ENCODE data around the gene SH3BGRL2.

SH3BGRL2 gene

DNA sequence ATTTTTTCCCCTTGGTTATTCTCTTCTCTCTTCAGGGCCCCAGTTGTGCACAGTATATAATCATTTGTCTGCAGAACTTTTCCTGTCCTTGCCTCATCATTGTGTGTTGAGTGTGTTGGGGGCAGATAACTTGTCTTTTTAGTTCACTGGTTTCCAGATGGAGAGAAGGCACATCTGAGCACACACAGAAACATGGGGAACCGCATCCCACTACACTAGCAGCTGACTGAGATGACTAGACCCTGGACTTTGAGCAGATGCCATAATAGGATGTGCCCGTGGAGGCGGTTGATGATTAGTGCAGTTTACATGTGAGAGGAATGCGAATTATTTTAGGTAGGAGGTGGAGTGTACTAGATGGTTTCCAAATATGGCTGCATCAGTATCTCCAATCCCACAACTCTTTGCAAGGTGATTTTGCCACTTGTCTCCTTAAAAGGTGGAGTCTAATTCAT is 26.5 kb upstream of the SH3BGRL2 start:
- H3K79me2 ChIP-seq (ENCODE audit: insufficient read depth, low read length), result no peaks in the 10 kb centered on the region
- H4K20me1 ChIP-seq (ENCODE audit: insufficient read depth, low read length), result no peaks in the 10 kb centered on the region
- DNase-seq (no peak), ATAC-seq (ENCODE audit: insufficient read depth, low read depth) (no peak)
- no peak for TF ChIP-seq EZH2 (IDR thresholded peaks at IDR 0.05; ENCODE audit: borderline replicate concordance, low read depth, low read length, severe bottlenecking)
- TF ChIP-seq, protein P1, sequence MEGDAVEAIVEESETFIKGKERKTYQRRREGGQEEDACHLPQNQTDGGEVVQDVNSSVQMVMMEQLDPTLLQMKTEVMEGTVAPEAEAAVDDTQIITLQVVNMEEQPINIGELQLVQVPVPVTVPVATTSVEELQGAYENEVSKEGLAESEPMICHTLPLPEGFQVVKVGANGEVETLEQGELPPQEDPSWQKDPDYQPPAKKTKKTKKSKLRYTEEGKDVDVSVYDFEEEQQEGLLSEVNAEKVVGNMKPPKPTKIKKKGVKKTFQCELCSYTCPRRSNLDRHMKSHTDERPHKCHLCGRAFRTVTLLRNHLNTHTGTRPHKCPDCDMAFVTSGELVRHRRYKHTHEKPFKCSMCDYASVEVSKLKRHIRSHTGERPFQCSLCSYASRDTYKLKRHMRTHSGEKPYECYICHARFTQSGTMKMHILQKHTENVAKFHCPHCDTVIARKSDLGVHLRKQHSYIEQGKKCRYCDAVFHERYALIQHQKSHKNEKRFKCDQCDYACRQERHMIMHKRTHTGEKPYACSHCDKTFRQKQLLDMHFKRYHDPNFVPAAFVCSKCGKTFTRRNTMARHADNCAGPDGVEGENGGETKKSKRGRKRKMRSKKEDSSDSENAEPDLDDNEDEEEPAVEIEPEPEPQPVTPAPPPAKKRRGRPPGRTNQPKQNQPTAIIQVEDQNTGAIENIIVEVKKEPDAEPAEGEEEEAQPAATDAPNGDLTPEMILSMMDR (IDR thresholded peaks at IDR 0.05; ENCODE audit: borderline replicate concordance, extremely low read depth, low read length, poor library complexity, severe bottlenecking), result no peak
- no peak overlapping the region; the same call in 1 of the 2 replicates for H2AFZ ChIP-seq (ENCODE audit: low read depth, low read length)
- H3K9ac ChIP-seq (ENCODE audit: low read depth, low read length), result no peak overlapping the region
- H3K9me3 ChIP-seq (ENCODE audit: insufficient read depth, low read length, severe bottlenecking), result no peaks in the 10 kb centered on the region
- no peaks in the 10 kb centered on the region for H3K36me3 ChIP-seq (ENCODE audit: insufficient read depth, low read length)
- no peak overlapping the region for H3K27ac ChIP-seq (ENCODE audit: low read length)
- H3K4me1 ChIP-seq (ENCODE audit: insufficient read depth, low read length), result no peaks in the 10 kb centered on the region
- H3K4me2 ChIP-seq (ENCODE audit: insufficient read depth, low read length), result no peak overlapping the region
- H3K27me3 ChIP-seq (ENCODE audit: insufficient read depth, low read length, poor library complexity), result peaks cover 8% of the 10 kb centered on the region
- H3K4me3 ChIP-seq (ENCODE audit: low read depth in 1 of 2, low read length in 2 of 2), result no peak overlapping the region

DNA sequence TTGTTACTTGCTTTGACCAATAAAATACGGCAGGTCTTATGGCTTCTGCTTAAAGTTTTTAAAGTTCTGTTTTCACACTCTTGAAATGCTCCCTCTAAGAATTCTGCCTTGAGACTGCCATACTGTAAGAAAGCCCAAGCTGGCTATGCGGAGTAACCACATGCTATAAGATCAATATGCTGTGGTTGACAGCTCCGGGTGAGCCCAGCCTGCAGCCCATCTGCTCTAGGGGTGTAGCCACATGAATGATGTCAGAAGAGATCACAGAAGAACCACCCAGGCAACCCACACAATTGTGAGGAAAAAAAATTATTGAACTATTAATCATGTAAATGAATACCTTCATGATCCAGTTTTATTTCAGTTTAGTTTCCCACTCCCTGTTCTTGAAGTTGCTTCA is 26.1 kb upstream of the SH3BGRL2 start:
- DNase-seq (peak; percentile 16), ATAC-seq (ENCODE audit: insufficient read depth, low read depth) (peak; percentile 53; the same call in 2 of the 3 replicates)
- H3K79me2 ChIP-seq (ENCODE audit: insufficient read depth, low read length), result no peaks in the 10 kb centered on the region
- no peak overlapping the region for H3K9ac ChIP-seq (ENCODE audit: low read depth, low read length)
- H3K27me3 ChIP-seq (ENCODE audit: insufficient read depth, low read length, poor library complexity), result peaks cover 8% of the 10 kb centered on the region
- TF ChIP-seq, protein P1 (IDR thresholded peaks at IDR 0.05; ENCODE audit: borderline replicate concordance, extremely low read depth, low read length, poor library complexity, severe bottlenecking), result no peak
- no peak for TF ChIP-seq EZH2 (IDR thresholded peaks at IDR 0.05; ENCODE audit: borderline replicate concordance, low read depth, low read length, severe bottlenecking)
- H3K4me3 ChIP-seq (ENCODE audit: low read depth in 1 of 2, low read length in 2 of 2), result no peak overlapping the region
- no peaks in the 10 kb centered on the region for H3K4me1 ChIP-seq (ENCODE audit: insufficient read depth, low read length)
- no peaks in the 10 kb centered on the region for H4K20me1 ChIP-seq (ENCODE audit: insufficient read depth, low read length)
- no peaks in the 10 kb centered on the region for H3K36me3 ChIP-seq (ENCODE audit: insufficient read depth, low read length)
- H3K27ac ChIP-seq (ENCODE audit: low read length), result no peak overlapping the region
- H3K4me2 ChIP-seq (ENCODE audit: insufficient read depth, low read length), result no peak overlapping the region
- no peaks in the 10 kb centered on the region for H3K9me3 ChIP-seq (ENCODE audit: insufficient read depth, low read length, severe bottlenecking)
- H2AFZ ChIP-seq (ENCODE audit: low read depth, low read length), result no peak overlapping the region; the same call in 1 of the 2 replicates

DNA sequence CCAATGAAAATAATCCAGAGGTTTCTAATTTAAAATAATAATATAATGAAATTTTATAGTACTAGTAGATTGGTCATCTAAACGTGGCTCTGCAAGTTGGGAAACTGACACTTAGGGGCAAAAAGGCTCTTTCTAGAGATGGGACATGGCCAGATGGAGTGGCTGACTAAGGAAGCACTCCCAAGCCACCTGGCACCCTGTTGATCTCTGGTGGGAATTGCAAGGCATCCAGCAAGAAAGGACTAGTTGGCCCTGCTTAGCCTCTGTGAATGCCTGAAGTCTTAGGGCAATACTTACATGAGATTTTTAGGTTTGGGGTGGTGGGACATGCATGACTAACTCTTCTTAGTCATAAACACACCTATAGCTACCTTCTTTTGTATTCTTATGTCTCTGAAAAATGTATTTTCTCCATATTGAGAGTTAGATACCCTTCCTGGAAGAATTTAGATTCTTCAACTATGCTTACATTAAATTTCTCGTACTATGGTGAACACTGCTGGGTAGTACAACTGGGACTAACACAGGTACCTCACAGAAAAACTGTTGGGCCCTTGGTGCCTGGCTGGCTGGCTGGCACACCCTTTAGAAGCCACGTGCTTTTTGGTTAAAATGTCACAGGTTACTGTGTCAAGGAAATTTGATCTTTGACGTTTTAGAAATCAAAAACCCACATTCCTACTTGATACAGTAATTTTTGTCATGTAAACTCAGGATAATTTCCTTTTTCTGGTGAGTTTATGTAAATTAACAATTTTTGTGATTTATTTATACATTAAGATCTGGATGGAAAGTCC is 25.0 kb upstream of the SH3BGRL2 start:
- no peak overlapping the region for H3K9ac ChIP-seq (ENCODE audit: low read depth, low read length)
- H3K36me3 ChIP-seq (ENCODE audit: insufficient read depth, low read length), result no peaks in the 10 kb centered on the region
- DNase-seq (no peak), ATAC-seq (ENCODE audit: insufficient read depth, low read depth) (no peak)
- no peaks in the 10 kb centered on the region for H3K4me1 ChIP-seq (ENCODE audit: insufficient read depth, low read length)
- no peak overlapping the region for H2AFZ ChIP-seq (ENCODE audit: low read depth, low read length)
- no peak overlapping the region for H3K4me2 ChIP-seq (ENCODE audit: insufficient read depth, low read length)
- H3K4me3 ChIP-seq (ENCODE audit: low read depth in 1 of 2, low read length in 2 of 2), result no peak overlapping the region
- H3K9me3 ChIP-seq (ENCODE audit: insufficient read depth, low read length, severe bottlenecking), result no peaks in the 10 kb centered on the region
- peaks cover 8% of the 10 kb centered on the region for H3K27me3 ChIP-seq (ENCODE audit: insufficient read depth, low read length, poor library complexity)
- H3K27ac ChIP-seq (ENCODE audit: low read length), result no peak overlapping the region
- H3K79me2 ChIP-seq (ENCODE audit: insufficient read depth, low read length), result no peaks in the 10 kb centered on the region
- no peaks in the 10 kb centered on the region for H4K20me1 ChIP-seq (ENCODE audit: insufficient read depth, low read length)
- TF ChIP-seq, protein P1 (IDR thresholded peaks at IDR 0.05; ENCODE audit: borderline replicate concordance, extremely low read depth, low read length, poor library complexity, severe bottlenecking), result no peak
- no peak for TF ChIP-seq EZH2 (IDR thresholded peaks at IDR 0.05; ENCODE audit: borderline replicate concordance, low read depth, low read length, severe bottlenecking)

All from DND-41 (cell line).